Endothelial cell of umbilical vein (primary cell): Measurements from ENCODE around the gene ACTL8. TPM values are rescaled to one million over a fixed set of nuclear protein-coding genes. Genes with fewer than 3 reads are reported as not detected.

Experiments used
- BruUV-seq: library from RNA; stranded (reverse); fragments of 400-500 nt; replicated peaks from 2 replicates; lab custom pipeline; 2021; lab: Mats Ljungman, UMichigan
- CTCF ChIA-PET: fragments of 300-600, 350-600 bp; sonication (Branson Sonifier 250); formaldehyde crosslinking; loops from one replicate; lab custom pipeline; 2021; ENCODE audit warnings: antibody characterized with exemption, inconsistent platforms; lab: Charles Lee
- POLR2A ChIA-PET: fragments of 300-600, 350-600 bp; sonication (Branson Sonifier 250); formaldehyde crosslinking; loops from one replicate; lab custom pipeline; 2021; ENCODE audit warnings: antibody characterized with exemption, inconsistent platforms; lab: Charles Lee
- DNase-seq: peaks from one replicate; pipeline ENCODE4 v3.0.0-alpha.2; 2011; ENCODE audit warnings: low read depth, low spot score
- FAIRE-seq: peaks from 2 replicates; lab custom pipeline; 2011; peaks lifted over from hg19 to GRCh38; lab: Jason Lieb, UNC
- H2AFZ ChIP-seq: 2 replicates; pipeline ENCODE4 v1.6.0; 2012; ENCODE audit warnings: low read depth, low read length, control low read depth, inconsistent platforms
- H3K27ac ChIP-seq: 2 replicates; pipeline ENCODE4 v1.5.1; 2011; ENCODE audit warnings: low read depth, mild to moderate bottlenecking, control low read depth, low read length, moderate library complexity; ENCODE audit not compliant: insufficient read depth
- H3K27me3 ChIP-seq, 2 experiments: 2 replicates each; pipeline versions ENCODE4 v1.6.0 to v1.6.1; 2011; ENCODE audit warnings: low read length in 2 of 2, mixed read lengths in 1 of 2; ENCODE audit not compliant: control insufficient read depth in 2 of 2, insufficient read depth in 2 of 2
- H3K36me3 ChIP-seq, 2 experiments: 2 replicates in 1 of 2; 3 replicates in 1 of 2; pipeline ENCODE4 v1.5.1; 2011; ENCODE audit warnings: low read length in 2 of 2, mild to moderate bottlenecking in 1 of 2, moderate library complexity in 1 of 2; ENCODE audit not compliant: control insufficient read depth in 2 of 2, insufficient read depth in 2 of 2; ENCODE audit errors: extremely low read depth in 1 of 2
- H3K4me1 ChIP-seq: 3 replicates; pipeline ENCODE4 v1.5.1; 2011; ENCODE audit warnings: mild to moderate bottlenecking, low read length; ENCODE audit not compliant: control insufficient read depth, insufficient read depth; ENCODE audit errors: extremely low read depth
- H3K4me2 ChIP-seq: 2 replicates; pipeline ENCODE4 v1.6.1; 2011; ENCODE audit warnings: low read length, control low read depth, mixed read lengths; ENCODE audit not compliant: insufficient read depth
- H3K4me3 ChIP-seq, 3 experiments: fragments of 200-600 bp in 1 of 3; sonication (generic), shearing (Covaris generic) in 1 of 3; replicated peaks in 1 of 3; 2 replicates each; pipeline ENCODE4 v1.5.1; 2011 to 2016; ENCODE audit warnings: control low read depth in 3 of 3, low read length in 3 of 3, mild to moderate bottlenecking in 2 of 3, inconsistent platforms in 1 of 3, low read depth in 1 of 3, moderate library complexity in 1 of 3; ENCODE audit not compliant: insufficient read depth in 1 of 3
- H3K79me2 ChIP-seq: 2 replicates; pipeline ENCODE4 v1.6.0; 2012; ENCODE audit warnings: low read length, inconsistent platforms; ENCODE audit not compliant: control insufficient read depth, insufficient read depth
- H3K9ac ChIP-seq: replicated peaks from 2 replicates; pipeline ENCODE3; 2011; ENCODE audit warnings: low read length, control low read depth; ENCODE audit not compliant: insufficient read depth; ENCODE audit errors: extremely low read depth
- H3K9me1 ChIP-seq: replicated peaks from 3 replicates; pipeline ENCODE4 v1.6.0; 2011; ENCODE audit warnings: mild to moderate bottlenecking, low read length; ENCODE audit not compliant: control insufficient read depth, insufficient read depth; ENCODE audit errors: extremely low read depth
- H3K9me3 ChIP-seq: replicated peaks from 2 replicates; pipeline ENCODE4 v1.5.1; 2012; ENCODE audit warnings: low read length, inconsistent platforms; ENCODE audit not compliant: control insufficient read depth, insufficient read depth
- H4K20me1 ChIP-seq: replicated peaks from 2 replicates; pipeline ENCODE3; 2011; ENCODE audit warnings: mild to moderate bottlenecking, low read length; ENCODE audit not compliant: control insufficient read depth, insufficient read depth; ENCODE audit errors: extremely low read depth
- CTCF ChIP-seq, 2 donors: IDR thresholded peaks; 1 replicate in 1 of 2; 2 replicates in 1 of 2; pipeline ENCODE4 v1.5.1; 2011; ENCODE audit warnings: low read length in 2 of 2, mild to moderate bottlenecking in 2 of 2, moderate library complexity in 2 of 2, control low read depth in 1 of 2, inconsistent platforms in 1 of 2, low read depth in 1 of 2; ENCODE audit not compliant: insufficient read depth in 1 of 2; ENCODE audit errors: extremely low read depth in 1 of 2
- EZH2 ChIP-seq: IDR thresholded peaks from 2 replicates; pipeline ENCODE4 v1.6.1; 2012; ENCODE audit warnings: borderline replicate concordance, low read depth, mild to moderate bottlenecking, moderate library complexity, low read length, inconsistent platforms; ENCODE audit not compliant: severe bottlenecking
- FOS ChIP-seq: IDR thresholded peaks from 2 replicates; pipeline ENCODE4 v1.6.1; 2011; ENCODE audit warnings: mild to moderate bottlenecking, low read length, moderate library complexity, borderline replicate concordance; ENCODE audit not compliant: insufficient read depth
- GATA2 ChIP-seq: IDR thresholded peaks from 2 replicates; pipeline ENCODE4 v1.7.0; 2011; ENCODE audit warnings: low read depth, mild to moderate bottlenecking, moderate library complexity, mixed read lengths, low read length; ENCODE audit not compliant: insufficient read length, insufficient read depth
- MAX ChIP-seq: IDR thresholded peaks from 2 replicates; pipeline ENCODE4 v1.6.1; 2011; ENCODE audit not compliant: insufficient read depth, insufficient read length
- MYC ChIP-seq: IDR thresholded peaks from one replicate; pipeline ENCODE4 v1.6.1; 2011; ENCODE audit warnings: mild to moderate bottlenecking, low read depth, low read length
- POLR2A ChIP-seq: IDR thresholded peaks from 2 replicates; pipeline ENCODE4 v1.6.1; 2012; ENCODE audit warnings: low read depth, mild to moderate bottlenecking, control low read depth, low read length
- POLR2AphosphoS5 ChIP-seq: IDR thresholded peaks from 2 replicates; pipeline ENCODE4 v1.6.1; 2012; ENCODE audit warnings: low read depth, mild to moderate bottlenecking, control low read depth, low read length, moderate library complexity; ENCODE audit not compliant: insufficient read depth
- dilution Hi-C: fragments of 300-500 bp; cut with MboI; formaldehyde crosslinking; loops from one replicate; pipeline ENCODE4 v1.15.0; 2019; ENCODE audit warnings: low sequenced_read_pairs; ENCODE audit not compliant: extremely low pct_ligation_motif_present
- intact Hi-C: fragments of 100-400 bp; cut with micrococcal nuclease; formaldehyde crosslinking; loops from one replicate; pipeline ENCODE4 v1.10.0; 2022
- polyA plus RNA-seq, 4 experiments: library from polyadenylated mRNA; depleted of rRNA in 3 of 4; stranded (reverse) in 3 of 4; unstranded in 1 of 4; fragments of >200 nt; gene quantifications; 2 replicates each; pipeline versions ENCODE4 v1.2.1 to v1.2.3, GENCODE V29; 2011 to 2012; ENCODE audit warnings: missing spikeins in 1 of 4
- total RNA-seq: library from RNA; stranded (reverse); gene quantifications from 2 replicates; pipeline ENCODE4 v1.2.3, GENCODE V29; 2021

The ACTL8 gene
- total and polyA plus RNA-seq, 2 donors (not counting 3 experiments of a cell fraction or from before 2014, with no cell fraction given), result not detected

- intact Hi-C loops, result no loop called here
- DNase-seq (no peak), FAIRE-seq (no peak)
- no peak for TF ChIP-seq POLR2AphosphoS5
- TF ChIP-seq FOS, result no peak
- no peak for TF ChIP-seq POLR2A
- TF ChIP-seq GATA2, result no peak
- no peak for TF ChIP-seq MYC
- no peak for TF ChIP-seq MAX
- TF ChIP-seq CTCF (IDR thresholded peaks at IDR 0.05; ENCODE audit: extremely low read depth in 1 of 2, insufficient read depth in 1 of 2, low read depth in 1 of 2, low read length in 2 of 2), result no peak
- no peak for TF ChIP-seq EZH2
- no peak overlapping the region for H3K27ac ChIP-seq
- no peaks in the 10 kb centered on the region for H3K36me3 ChIP-seq
- H3K9ac ChIP-seq, result no peak overlapping the region
- no peaks in the 10 kb centered on the region for H3K4me1 ChIP-seq
- H4K20me1 ChIP-seq, result no peaks in the 10 kb centered on the region
- H3K27me3 ChIP-seq, result no peaks in the 10 kb centered on the region
- POLR2A ChIA-PET, result no interaction called here
- dilution Hi-C loops, result no loop called here
- H3K4me2 ChIP-seq, result no peak overlapping the region
- no peaks in the 10 kb centered on the region for H3K9me3 ChIP-seq
- H2AFZ ChIP-seq, result no peak overlapping the region
- no peaks in the 10 kb centered on the region for H3K9me1 ChIP-seq
- no peak overlapping the region for H3K4me3 ChIP-seq
- no peaks in the 10 kb centered on the region for H3K79me2 ChIP-seq
- CTCF ChIA-PET, result no interaction called here
- no TSS peak for BruUV-seq
Observed at GRCh38 chr1:17765444-17766411, 10.6 kb downstream of the ACTL8 start.
